GM21786 (cell line): Measurements from ENCODE around the gene CRISP3.
"Not testable (repeated sequence)": the region's sequence is repeated elsewhere in the genome, so short reads cannot be mapped to it uniquely, and the experiment has no call there.

Experiments used
- ATAC-seq: cut with Tn5 transposase; IDR thresholded peaks from one replicate; pipeline ENCODE4 v1.9.1; 2021; ENCODE audit not compliant: unreplicated experiment

The CRISP3 gene

DNA sequence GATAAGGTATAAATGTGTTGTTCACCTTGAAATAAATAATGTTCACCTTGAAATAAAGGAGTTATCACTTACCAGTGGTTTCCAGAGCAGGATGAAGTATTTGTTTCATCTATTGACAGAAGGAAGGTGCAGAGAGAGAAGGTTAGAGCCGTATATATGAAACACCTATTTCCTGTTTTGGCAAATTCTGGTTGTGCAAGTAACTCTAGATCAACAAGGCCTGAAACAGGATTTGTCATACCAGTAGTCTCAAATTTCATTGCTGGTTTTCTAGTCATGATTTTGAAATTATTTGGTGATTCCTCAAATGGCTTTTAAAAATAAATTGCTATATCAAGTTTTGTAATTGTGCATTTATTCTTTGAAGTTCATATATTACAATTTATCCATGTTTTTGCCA is at the start of gene CRISP3:
Gene CRISP3, minus strand, starts transcription at position 130 of the 400 bp plus-strand sequence. Its CDS starts 21 bp downstream, at position 109.
- ATAC-seq: no peak

DNA sequence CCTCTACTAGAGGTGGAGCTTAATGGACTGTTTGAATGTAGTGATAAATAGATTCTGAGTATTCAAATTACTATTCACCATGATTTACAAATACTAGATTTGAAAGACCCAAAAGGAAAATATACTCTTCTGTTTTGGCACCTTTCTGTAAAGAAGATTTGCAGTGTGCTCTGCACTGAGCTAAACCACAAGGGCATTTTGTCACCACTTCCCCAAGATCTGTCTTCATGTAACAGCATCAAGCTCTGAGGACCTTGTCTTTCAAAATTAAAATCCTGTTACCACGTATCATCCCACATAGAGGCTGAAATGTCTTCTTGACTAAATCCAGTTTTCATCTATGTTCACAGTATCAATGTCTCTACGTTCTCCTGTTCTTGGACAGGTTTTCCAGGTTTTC is 46.2 kb upstream of the CRISP3 start:
- ATAC-seq: no peak

- ATAC-seq: no peak
Observed at GRCh38 chr6:49787176-49787575, 43.0 kb upstream of the CRISP3 start, which contains the start of gene PGK2. TSS of gene PGK2 (minus strand) at chr6:49787285. CDS start at chr6:49787187, 98 bp downstream.

GRCh38 chr6:49784272-49784671 is 40.1 kb upstream of the CRISP3 start:
- ATAC-seq: no peak

DNA sequence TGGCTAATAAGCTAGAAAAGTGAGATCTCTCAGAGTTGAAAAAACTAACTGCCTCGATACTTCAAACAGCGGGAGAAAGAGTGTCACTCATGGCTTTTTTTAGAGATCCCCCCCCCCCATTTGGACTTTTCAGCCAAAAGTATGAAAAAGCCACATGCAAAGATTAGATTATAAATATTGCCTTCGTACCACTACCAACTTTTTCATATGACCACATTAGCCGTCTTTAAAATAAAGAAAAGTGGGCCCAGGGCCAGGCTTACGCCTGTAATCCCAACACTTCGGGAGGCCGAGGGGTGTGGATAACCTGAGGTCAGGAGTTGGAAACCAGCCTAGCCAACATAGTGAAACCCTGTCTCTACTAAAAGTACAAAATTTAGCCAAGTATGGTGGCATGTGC is 38.5 kb upstream of the CRISP3 start:
- no peak for ATAC-seq

GRCh38 chr6:49782293-49782692 is 38.1 kb upstream of the CRISP3 start:
- no peak for ATAC-seq

- ATAC-seq: no peak
Observed at GRCh38 chr6:49776444-49776843, 32.3 kb upstream of the CRISP3 start.

DNA sequence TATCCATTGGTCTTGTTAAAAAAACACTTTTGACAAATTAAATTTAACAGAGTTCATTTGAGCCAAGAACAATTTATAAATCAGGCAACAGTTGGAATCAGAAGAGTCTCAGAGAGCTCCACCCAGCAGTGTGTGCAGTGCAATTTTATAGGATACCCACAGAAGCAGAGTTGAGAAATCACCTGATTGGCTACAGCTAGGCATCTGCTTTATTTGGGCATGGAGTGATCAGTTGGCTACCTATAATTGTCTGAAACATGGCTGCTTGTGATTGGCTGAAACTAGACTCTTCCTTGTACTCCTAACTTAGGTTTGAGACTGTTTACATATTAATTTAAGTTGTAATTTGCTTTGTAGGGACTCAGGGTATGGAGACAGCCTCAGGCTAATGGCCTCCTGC is 30.9 kb upstream of the CRISP3 start:
- ATAC-seq: no peak

DNA sequence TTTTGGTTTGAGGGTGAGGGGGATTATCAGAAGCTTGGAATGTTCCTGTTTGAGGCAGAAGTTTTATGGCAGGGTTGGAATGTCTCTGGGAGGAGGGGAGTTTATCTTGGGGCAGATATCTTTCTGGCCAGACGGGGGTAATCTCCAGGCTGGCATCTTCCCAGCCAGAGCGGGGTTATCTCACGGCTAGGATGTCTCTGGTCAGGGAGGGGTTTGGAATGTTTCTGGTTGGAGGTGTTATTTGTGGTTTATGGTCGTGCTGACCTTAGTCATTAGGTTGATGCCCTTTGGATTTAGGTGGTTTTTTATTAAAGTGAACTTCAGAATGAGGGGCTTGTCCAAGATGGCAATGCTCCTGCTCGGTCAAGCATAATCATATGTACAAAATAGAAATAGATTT is 28.1 kb upstream of the CRISP3 start:
- ATAC-seq: no peak

- ATAC-seq: no peak
Observed at GRCh38 chr6:49766762-49767161, 22.6 kb upstream of the CRISP3 start.

DNA sequence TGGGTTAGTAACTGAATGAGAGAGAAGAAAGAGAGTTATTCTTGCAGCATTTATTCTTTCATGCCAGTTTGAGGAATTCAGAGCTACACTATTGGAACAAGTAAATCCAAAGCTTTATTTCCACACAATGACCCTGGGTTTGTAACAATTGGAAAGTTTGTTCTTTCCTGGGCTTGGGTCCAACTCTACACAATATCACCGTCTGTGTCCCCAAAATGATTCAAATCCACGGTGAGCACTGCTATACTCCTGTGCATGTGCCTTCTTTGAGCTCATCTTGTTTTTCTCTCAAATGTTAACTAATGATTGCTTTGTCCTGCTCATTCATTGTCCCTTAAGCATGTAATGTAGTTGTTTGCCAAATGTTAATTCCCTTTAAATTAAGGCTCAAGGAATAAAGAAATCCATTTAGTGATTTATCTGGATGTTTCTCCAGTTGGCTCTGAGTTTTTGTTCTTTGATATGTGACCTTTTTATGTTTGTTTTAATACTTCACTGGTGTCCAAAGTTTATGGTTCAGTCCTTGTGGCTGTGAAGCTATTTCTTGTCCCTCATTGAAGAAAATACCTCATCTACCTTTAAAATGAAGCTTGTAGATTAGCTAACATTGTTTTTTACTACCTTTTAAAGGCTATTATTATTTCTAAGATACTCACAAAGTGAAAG is 20.5 kb upstream of the CRISP3 start:
- no peak for ATAC-seq

DNA sequence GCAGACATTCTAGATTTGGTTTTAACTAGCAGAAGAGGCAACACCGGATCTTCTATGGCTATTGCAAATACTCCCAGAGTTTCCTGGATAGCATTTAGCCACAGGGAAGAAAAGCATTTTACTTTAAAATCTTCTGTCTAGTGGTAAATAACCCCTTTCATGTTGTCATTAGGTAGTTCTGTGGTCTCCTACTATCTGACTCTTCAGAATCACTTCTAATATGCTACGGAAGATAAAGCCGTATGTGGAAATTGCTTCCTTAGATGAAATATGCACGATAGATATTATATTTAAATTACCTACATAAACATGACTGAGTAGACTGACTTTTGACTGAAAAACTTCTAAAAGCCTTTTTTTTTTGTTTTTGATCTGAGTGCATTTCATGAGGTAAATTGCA is 759 bp downstream of the CRISP3 start:
- no peak for ATAC-seq

GRCh38 chr6:49739423-49739822 is 4.8 kb downstream of the CRISP3 start:
- ATAC-seq: no peak

- no peak for ATAC-seq
Observed at GRCh38 chr6:49736017-49736508, 8.1 kb downstream of the CRISP3 start.

DNA sequence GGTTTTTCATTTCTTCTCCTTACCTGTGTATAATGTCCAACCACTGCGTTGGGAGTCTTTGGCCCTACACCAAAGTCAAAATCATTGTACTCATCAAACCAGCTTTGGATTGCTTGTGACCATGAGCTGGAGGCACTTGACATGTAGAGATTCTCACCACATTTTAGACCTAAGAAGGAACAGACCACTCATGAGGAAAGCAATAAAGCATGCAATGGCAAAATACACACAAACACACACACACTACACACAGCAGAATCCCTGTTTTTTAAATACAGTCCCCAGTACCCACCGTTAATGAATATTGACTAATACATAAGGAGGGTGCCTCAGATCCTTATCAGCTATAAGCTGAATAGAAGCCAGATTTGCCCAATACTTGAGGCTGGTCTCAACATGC is 10.5 kb downstream of the CRISP3 start:
- ATAC-seq: no peak

DNA sequence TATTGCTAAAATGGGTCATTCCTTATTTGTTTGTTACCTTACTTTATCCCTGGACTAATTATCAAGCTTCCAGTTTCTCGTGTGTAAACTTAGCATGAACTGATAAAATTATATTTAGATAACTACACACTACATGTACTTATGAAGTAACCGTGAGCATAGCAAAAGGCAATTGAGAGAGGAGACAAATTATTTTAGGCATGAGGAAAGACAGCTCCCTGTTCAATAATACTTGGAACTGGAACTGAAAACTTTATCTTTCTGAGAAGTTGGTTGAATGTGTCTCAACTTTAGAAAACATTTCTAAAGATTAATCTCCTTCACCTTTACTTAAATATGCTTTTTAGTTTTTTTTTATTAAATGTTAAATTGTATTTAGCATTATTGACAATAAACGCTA is 11.4 kb downstream of the CRISP3 start:
- no peak for ATAC-seq

DNA sequence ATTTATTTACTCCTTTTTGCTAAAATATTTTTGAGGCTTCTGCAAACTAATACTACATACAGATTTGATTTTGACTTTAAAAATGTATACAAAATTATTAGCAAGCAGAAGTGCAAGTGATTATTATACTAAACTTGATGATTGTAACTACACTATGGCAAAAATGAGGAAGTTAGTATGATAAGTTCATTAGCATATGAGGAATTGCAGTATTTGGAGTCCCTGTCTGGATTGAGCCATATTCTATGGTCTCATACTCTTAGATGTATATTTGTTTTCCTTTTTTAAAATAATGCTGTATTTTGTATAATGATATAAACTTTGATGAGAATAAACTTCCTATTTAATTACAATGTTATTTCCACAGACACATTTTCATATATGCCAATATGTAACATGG is 13.9 kb downstream of the CRISP3 start:
- no peak for ATAC-seq

DNA sequence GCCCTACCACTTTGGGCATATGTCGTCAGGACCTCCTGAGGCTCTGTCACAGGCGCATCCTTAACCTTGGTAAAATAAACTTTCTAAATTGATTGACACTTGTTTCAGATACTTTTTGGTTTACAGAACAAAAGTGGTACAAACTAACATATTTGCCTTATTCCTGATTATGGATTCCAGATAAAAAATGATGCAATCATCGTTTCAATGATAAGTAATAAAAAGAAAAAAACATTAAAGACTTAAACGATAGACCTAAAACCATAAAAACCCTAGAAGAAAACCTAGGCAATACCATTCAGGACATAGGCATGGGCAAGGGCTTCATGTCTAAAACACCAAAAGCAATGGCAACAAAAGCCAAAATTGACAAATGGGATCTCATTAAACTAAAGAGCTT is 20.3 kb downstream of the CRISP3 start:
- ATAC-seq: not testable (repeated sequence)

DNA sequence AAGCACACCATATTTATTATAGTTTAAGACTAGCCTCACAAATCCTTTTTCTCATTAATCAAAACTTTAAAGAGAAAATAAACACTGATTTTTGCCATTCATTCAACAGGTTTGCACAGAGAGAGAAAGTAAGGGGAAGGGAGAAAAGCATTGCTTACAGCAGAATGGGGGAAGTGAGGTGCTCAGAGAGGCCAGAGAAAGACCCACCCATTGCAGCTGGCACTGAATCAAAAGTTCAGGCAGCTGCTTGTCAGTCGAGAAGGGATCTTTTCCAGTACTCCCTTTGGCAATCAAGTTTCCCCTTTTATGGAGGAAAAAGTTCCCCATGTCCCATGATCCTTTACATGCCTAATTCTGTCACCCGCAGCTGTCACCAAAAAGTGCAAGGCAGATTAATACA is 22.9 kb downstream of the CRISP3 start:
- no peak for ATAC-seq

DNA sequence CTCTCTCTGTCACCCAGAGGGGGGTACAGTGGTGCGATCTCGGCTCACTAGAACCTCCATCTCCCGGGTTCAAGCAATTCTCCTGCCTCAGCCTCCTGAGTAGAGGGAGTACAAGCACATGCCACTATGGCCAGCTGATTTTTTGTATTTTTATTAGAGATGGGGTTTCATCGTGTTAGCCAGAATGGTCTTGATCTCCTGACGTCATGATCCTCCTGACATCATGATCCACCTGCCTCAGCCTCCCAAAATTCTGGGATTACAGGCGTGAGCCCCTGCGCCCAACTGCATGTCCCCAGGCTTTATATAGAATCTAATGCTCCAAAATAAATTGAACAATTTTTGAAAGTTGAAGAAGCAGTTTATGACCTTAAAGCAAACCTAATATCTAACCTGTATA is 23.8 kb downstream of the CRISP3 start:
- ATAC-seq: no peak

GRCh38 chr6:49713346-49713745 is 30.8 kb downstream of the CRISP3 start, which contains the start of gene CRISP2:
TSS of gene CRISP2 (minus strand) at chr6:49713543. CDS start at chr6:49709196, 4,347 bp downstream.
- ATAC-seq: no peak

DNA sequence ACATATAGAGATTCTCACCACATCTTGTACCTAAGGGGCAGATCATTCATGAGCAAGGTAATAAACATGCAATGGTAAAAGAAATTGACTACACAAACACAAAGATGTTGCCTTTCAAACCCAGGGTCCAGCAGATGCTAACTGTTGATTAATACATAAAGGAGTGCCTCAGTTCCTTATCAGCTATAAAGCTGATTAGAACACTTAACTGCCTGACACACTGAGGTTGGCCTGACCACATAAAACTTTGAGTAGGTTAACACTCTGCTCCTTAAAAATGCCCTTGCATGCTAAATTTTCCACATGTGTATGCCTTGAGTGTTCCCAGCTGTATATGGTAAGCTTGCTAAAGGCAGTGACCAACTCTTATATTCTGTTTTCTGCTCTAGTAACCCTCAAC is 45.7 kb downstream of the CRISP3 start:
- ATAC-seq: no peak

DNA sequence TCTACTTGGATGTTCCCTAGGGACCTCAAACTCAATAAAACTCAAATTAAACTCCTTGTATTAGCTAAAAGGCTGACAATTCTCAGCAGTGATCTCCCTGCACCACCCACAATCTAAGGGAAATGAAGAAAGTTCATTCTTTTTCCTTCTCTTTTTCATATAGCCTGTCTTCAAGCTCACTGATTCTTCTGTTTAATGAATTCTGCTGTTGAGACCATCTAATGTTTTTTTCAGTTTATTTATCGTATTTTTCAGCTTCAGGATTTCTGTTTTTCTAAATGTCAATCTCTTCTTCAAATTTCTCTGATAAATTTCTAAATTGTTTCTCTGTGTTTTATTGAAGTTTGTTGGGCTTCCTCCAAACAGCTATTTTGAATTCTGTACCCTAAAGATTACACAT is 50.7 kb downstream of the CRISP3 start:
- ATAC-seq: no peak
